Measurements from ENCODE around the gene TRAF3. TPM values are rescaled to one million over a fixed set of nuclear protein-coding genes. Genes with fewer than 3 reads are reported as not detected.

The TRAF3 gene
- total RNA-seq, 1 experiment from 2014 or later = 37.6 TPM

DNA sequence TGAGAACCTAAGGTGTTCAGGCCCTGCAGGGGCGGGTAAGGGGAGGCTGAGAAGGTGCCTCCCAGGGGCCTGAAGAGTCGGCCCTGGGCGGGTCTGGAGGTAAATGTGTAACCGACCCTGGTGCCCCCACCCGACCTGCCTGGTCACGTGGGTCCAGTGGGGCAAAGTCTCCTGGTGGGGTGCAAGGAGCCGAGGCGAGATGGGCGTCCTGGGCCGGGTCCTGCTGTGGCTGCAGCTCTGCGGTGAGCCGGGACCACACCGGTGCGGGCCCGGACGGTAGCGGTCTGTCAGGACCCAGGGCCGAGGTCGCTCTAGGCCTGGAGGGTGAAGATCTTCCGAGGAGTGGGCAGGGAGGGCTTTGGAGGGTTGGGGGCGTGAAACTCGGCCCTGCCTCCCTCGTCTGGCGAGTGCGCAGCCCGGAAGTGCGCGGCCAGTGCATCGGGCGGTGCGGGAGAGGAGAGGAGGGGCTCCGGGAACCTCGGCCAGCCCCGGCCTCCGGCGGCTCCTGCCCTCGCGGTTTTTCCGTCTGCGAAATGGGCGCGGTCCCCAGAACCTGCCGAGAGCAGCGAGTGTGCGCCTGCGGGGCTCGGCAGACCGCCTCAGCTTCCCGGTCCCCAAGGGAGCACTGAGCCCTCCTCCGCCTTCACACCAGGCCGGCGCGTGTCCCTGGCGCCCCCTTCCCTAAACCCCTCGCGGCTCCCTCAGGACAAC lies 145.4 kb downstream of the TRAF3 start, which contains the start of gene AMN:
TSS of gene AMN (plus strand) at position 174 of the 711 bp plus-strand sequence. CDS start at position 200, 26 bp downstream.
- ChIA-PET POLR2A (no interaction called here), CTCF (no interaction called here)
- Histone ChIP-seq H3K4me3 (ENCODE audit: low read depth in 2 of 2, low read length in 2 of 2) (peak within 1 kb of the TSS; percentile 26 to 31), H3K27ac (ENCODE audit: low read length) (no peak within 1 kb of the TSS), H3K36me3 (ENCODE audit: control insufficient read depth, insufficient read depth, low read length) (no peaks in the 10 kb centered on the region), H3K27me3 (ENCODE audit: control insufficient read depth, insufficient read depth, low read length) (no peaks in the 10 kb centered on the region), H3K4me1 (ENCODE audit: control insufficient read depth, insufficient read depth, low read length) (peaks cover 2% of the 10 kb centered on the region; the same call in 1 of the 2 replicates), H3K9me3 (ENCODE audit: control insufficient read depth, insufficient read depth, low read depth, low read length) (no peaks in the 10 kb centered on the region)
- TF ChIP-seq, protein P1, sequence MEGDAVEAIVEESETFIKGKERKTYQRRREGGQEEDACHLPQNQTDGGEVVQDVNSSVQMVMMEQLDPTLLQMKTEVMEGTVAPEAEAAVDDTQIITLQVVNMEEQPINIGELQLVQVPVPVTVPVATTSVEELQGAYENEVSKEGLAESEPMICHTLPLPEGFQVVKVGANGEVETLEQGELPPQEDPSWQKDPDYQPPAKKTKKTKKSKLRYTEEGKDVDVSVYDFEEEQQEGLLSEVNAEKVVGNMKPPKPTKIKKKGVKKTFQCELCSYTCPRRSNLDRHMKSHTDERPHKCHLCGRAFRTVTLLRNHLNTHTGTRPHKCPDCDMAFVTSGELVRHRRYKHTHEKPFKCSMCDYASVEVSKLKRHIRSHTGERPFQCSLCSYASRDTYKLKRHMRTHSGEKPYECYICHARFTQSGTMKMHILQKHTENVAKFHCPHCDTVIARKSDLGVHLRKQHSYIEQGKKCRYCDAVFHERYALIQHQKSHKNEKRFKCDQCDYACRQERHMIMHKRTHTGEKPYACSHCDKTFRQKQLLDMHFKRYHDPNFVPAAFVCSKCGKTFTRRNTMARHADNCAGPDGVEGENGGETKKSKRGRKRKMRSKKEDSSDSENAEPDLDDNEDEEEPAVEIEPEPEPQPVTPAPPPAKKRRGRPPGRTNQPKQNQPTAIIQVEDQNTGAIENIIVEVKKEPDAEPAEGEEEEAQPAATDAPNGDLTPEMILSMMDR (IDR thresholded peaks at IDR 0.05) = no peak
- TF ChIP-seq, protein P2, sequence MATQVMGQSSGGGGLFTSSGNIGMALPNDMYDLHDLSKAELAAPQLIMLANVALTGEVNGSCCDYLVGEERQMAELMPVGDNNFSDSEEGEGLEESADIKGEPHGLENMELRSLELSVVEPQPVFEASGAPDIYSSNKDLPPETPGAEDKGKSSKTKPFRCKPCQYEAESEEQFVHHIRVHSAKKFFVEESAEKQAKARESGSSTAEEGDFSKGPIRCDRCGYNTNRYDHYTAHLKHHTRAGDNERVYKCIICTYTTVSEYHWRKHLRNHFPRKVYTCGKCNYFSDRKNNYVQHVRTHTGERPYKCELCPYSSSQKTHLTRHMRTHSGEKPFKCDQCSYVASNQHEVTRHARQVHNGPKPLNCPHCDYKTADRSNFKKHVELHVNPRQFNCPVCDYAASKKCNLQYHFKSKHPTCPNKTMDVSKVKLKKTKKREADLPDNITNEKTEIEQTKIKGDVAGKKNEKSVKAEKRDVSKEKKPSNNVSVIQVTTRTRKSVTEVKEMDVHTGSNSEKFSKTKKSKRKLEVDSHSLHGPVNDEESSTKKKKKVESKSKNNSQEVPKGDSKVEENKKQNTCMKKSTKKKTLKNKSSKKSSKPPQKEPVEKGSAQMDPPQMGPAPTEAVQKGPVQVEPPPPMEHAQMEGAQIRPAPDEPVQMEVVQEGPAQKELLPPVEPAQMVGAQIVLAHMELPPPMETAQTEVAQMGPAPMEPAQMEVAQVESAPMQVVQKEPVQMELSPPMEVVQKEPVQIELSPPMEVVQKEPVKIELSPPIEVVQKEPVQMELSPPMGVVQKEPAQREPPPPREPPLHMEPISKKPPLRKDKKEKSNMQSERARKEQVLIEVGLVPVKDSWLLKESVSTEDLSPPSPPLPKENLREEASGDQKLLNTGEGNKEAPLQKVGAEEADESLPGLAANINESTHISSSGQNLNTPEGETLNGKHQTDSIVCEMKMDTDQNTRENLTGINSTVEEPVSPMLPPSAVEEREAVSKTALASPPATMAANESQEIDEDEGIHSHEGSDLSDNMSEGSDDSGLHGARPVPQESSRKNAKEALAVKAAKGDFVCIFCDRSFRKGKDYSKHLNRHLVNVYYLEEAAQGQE (IDR thresholded peaks at IDR 0.05; ENCODE audit: insufficient read depth in 1 of 2, low read depth in 2 of 2, low read length in 1 of 2) = no peak
- TF ChIP-seq TCF7L2 (IDR thresholded peaks at IDR 0.05; ENCODE audit: low read depth, low read length) (no peak), POLR2AphosphoS5 (IDR thresholded peaks at IDR 0.05; ENCODE audit: low read depth, low read length) (no peak), SIN3A (IDR thresholded peaks at IDR 0.05; ENCODE audit: borderline replicate concordance, insufficient read depth, low read depth, low read length) (no peak)
- BruUV-seq (replicated peaks) = no TSS peak
- DNase-seq (ENCODE audit: low read depth, low spot score) (no peak), ATAC-seq (peak; percentile 63)
- intact Hi-C loops (cut with micrococcal nuclease; ENCODE audit: unreplicated experiment) (no loop called here), in situ Hi-C loops (cut with HindIII; ENCODE audit: low pct_unique_long_range_greater_than_20kb, low sequenced_read_pairs) (no loop called here)

DNA sequence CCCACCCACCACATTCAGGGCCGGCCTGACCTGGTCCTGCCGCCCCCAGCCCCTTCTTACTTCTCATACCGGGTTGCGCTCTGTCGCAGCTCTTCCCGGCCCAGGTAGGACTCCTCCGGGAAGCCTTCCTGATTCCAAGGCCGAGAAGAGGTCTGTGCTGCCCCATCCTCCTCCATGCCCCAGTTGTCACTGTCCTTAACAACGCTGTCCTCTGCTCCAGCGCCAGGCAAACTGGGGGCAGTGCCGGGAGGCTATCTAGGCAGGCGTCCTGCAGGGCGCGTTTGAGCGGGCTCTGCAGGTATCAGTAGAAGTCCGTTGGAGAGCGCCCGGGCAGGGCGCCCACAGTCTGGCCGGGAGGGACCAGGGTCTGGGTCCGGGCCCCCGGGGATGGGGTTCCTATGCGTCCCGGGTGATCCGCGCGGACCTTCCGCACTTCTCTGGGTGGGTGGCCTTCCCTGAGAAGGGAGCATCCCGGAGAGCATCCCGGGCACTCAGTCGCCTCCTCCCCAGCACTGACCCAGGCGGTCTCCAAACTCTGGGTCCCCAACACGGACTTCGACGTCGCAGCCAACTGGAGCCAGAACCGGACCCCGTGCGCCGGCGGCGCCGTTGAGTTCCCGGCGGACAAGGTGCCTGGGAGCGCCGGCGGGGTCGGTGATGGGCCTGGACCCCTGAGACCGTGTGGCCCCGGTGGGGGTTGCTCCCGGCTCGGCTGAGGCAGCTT lies 146.1 kb downstream of the TRAF3 start:
- DNase-seq (ENCODE audit: low read depth, low spot score) (no peak), ATAC-seq (peak; percentile 46)
- ChIA-PET CTCF (no interaction called here), POLR2A (no interaction called here)
- no peaks in the 10 kb centered on the region for H3K9me3 ChIP-seq (ENCODE audit: control insufficient read depth, insufficient read depth, low read depth, low read length)
- H3K27me3 ChIP-seq (ENCODE audit: control insufficient read depth, insufficient read depth, low read length) = no peaks in the 10 kb centered on the region
- H3K4me3 ChIP-seq (ENCODE audit: low read depth in 2 of 2, low read length in 2 of 2) = peak overlapping the region; percentile 26 to 31
- intact Hi-C loops (cut with micrococcal nuclease; ENCODE audit: unreplicated experiment) = no loop called here
- H3K4me1 ChIP-seq (ENCODE audit: control insufficient read depth, insufficient read depth, low read length) = peaks cover 2% of the 10 kb centered on the region; the same call in 1 of the 2 replicates
- TF ChIP-seq POLR2AphosphoS5 (IDR thresholded peaks at IDR 0.05; ENCODE audit: low read depth, low read length) (no peak), SIN3A (IDR thresholded peaks at IDR 0.05; ENCODE audit: borderline replicate concordance, insufficient read depth, low read depth, low read length) (no peak), TCF7L2 (IDR thresholded peaks at IDR 0.05; ENCODE audit: low read depth, low read length) (no peak)
- TF ChIP-seq, protein P2 (IDR thresholded peaks at IDR 0.05; ENCODE audit: insufficient read depth in 1 of 2, low read depth in 2 of 2, low read length in 1 of 2) = no peak
- TF ChIP-seq, protein P1 (IDR thresholded peaks at IDR 0.05) = no peak
- no peak overlapping the region for H3K27ac ChIP-seq (ENCODE audit: low read length)
- in situ Hi-C loops (cut with HindIII; ENCODE audit: low pct_unique_long_range_greater_than_20kb, low sequenced_read_pairs) = no loop called here
- no TSS peak for BruUV-seq (replicated peaks)
- no peaks in the 10 kb centered on the region for H3K36me3 ChIP-seq (ENCODE audit: control insufficient read depth, insufficient read depth, low read length)

All from Panc1 (cell line).